ENCODE results near the gene TAP2. TPM values are rescaled to one million over a fixed set of nuclear protein-coding genes. Genes with fewer than 3 reads are reported as not detected.

Gene TAP2
- polyA plus RNA-seq, 1 donor from 2014 or later: 1.2 TPM

GRCh38 chr6:32860674-32861073 lies 22.1 kb upstream of the TAP2 start:
- Histone ChIP-seq H3K27me3 (ENCODE audit: insufficient read depth, low read depth, low read length) (peaks cover 14% of the 10 kb centered on the region), H3K4me3 (ENCODE audit: low read length) (no peak overlapping the region), H3K9me3 (ENCODE audit: low read length) (no peaks in the 10 kb centered on the region), H3K79me2 (replicated peaks; ENCODE audit: insufficient read depth, low read length) (no peaks in the 10 kb centered on the region), H3F3A (ENCODE audit: insufficient read depth, low read length, poor library complexity, severe bottlenecking) (no peaks in the 10 kb centered on the region), H3K27ac (ENCODE audit: low read length) (no peak overlapping the region), H3K4me2 (ENCODE audit: low read length) (no peak overlapping the region), H3K36me3 (ENCODE audit: insufficient read depth, low read length) (no peaks in the 10 kb centered on the region), H3K9ac (ENCODE audit: low read length) (no peak overlapping the region), H4K20me1 (ENCODE audit: insufficient read depth) (no peaks in the 10 kb centered on the region), H3K9me2 (ENCODE audit: insufficient read depth, low read length) (no peaks in the 10 kb centered on the region), H2AFZ (ENCODE audit: low read depth, low read length) (no peak overlapping the region)
- TF ChIP-seq POLR2AphosphoS5 (IDR thresholded peaks at IDR 0.05): no peak
- TF ChIP-seq RAD21 (conservative IDR thresholded peaks at IDR 0.05): no peak
- TF ChIP-seq TAF1 (IDR thresholded peaks at IDR 0.05; ENCODE audit: low read depth): no peak
- no peak for TF ChIP-seq SMC3 (conservative IDR thresholded peaks at IDR 0.05; ENCODE audit: poor library complexity)
- TF ChIP-seq EP300 (conservative IDR thresholded peaks at IDR 0.05; ENCODE audit: poor library complexity, severe bottlenecking): no peak
- TF ChIP-seq CTCF (IDR thresholded peaks at IDR 0.05; ENCODE audit: poor library complexity, severe bottlenecking): no peak
- TF ChIP-seq REST (IDR thresholded peaks at IDR 0.05; ENCODE audit: borderline replicate concordance): no peak
- TF ChIP-seq EZH2 (IDR thresholded peaks at IDR 0.05; ENCODE audit: borderline replicate concordance, insufficient read depth, low read length, poor library complexity, severe bottlenecking): no peak
- TF ChIP-seq MXI1 (conservative IDR thresholded peaks at IDR 0.05; ENCODE audit: poor library complexity, severe bottlenecking): no peak

GRCh38 chr6:32858194-32858593 lies 19.7 kb upstream of the TAP2 start:
- no peak overlapping the region for H2AFZ ChIP-seq (ENCODE audit: low read depth, low read length)
- H3K4me3 ChIP-seq (ENCODE audit: low read length): no peak overlapping the region

More at GRCh38 chr6:32858194-32858593, 19.7 kb upstream of the TAP2 start:
- H3K9me2 ChIP-seq (ENCODE audit: insufficient read depth, low read length): no peaks in the 10 kb centered on the region
- no peaks in the 10 kb centered on the region for H3K9me3 ChIP-seq (ENCODE audit: low read length)
- H3F3A ChIP-seq (ENCODE audit: insufficient read depth, low read length, poor library complexity, severe bottlenecking): no peaks in the 10 kb centered on the region
- peaks cover 39% of the 10 kb centered on the region for H3K27me3 ChIP-seq (ENCODE audit: insufficient read depth, low read depth, low read length)
- no peak overlapping the region for H3K9ac ChIP-seq (ENCODE audit: low read length)
- no peak overlapping the region for H3K4me2 ChIP-seq (ENCODE audit: low read length)
- H3K79me2 ChIP-seq (replicated peaks; ENCODE audit: insufficient read depth, low read length): no peaks in the 10 kb centered on the region
- H3K27ac ChIP-seq (ENCODE audit: low read length): no peak overlapping the region
- H3K36me3 ChIP-seq (ENCODE audit: insufficient read depth, low read length): no peaks in the 10 kb centered on the region
- H4K20me1 ChIP-seq (ENCODE audit: insufficient read depth): no peaks in the 10 kb centered on the region
- TF ChIP-seq REST (IDR thresholded peaks at IDR 0.05; ENCODE audit: borderline replicate concordance): no peak
- no peak for TF ChIP-seq CTCF (IDR thresholded peaks at IDR 0.05; ENCODE audit: poor library complexity, severe bottlenecking)
- no peak for TF ChIP-seq SMC3 (conservative IDR thresholded peaks at IDR 0.05; ENCODE audit: poor library complexity)
- TF ChIP-seq TAF1 (IDR thresholded peaks at IDR 0.05; ENCODE audit: low read depth): no peak
- no peak for TF ChIP-seq EP300 (conservative IDR thresholded peaks at IDR 0.05; ENCODE audit: poor library complexity, severe bottlenecking)
- no peak for TF ChIP-seq MXI1 (conservative IDR thresholded peaks at IDR 0.05; ENCODE audit: poor library complexity, severe bottlenecking)
- no peak for TF ChIP-seq POLR2AphosphoS5 (IDR thresholded peaks at IDR 0.05)
- TF ChIP-seq EZH2 (IDR thresholded peaks at IDR 0.05; ENCODE audit: borderline replicate concordance, insufficient read depth, low read length, poor library complexity, severe bottlenecking): no peak
- no peak for TF ChIP-seq RAD21 (conservative IDR thresholded peaks at IDR 0.05)
